Measurements from ENCODE around the gene ZDHHC3. TPM values are rescaled to one million over a fixed set of nuclear protein-coding genes. Genes with fewer than 3 reads are reported as not detected.

The ZDHHC3 gene
- total RNA-seq, 4 donors from 2014 or later, result 77.2 to 127 (median 111) TPM

DNA sequence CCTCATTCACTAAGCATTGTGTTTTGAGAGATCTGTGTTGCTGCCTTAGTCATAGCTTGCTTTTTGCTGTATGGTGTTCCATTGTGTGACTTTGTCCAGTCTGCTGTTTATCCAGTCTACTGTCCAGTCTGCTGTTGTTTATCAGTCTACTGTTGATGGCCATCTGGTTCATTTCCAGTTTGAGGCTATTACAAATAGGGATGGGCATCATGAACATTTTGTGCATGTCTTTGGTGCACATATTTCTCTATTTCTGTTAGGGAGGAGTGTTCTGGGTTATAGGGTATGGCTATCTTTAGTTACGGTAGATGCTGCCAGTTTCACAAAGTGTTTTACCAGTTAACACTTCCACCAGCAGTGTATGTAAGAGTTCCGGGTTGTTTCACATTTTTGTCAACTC lies 27.9 kb upstream of the ZDHHC3 start:
- TF ChIP-seq, protein P1, sequence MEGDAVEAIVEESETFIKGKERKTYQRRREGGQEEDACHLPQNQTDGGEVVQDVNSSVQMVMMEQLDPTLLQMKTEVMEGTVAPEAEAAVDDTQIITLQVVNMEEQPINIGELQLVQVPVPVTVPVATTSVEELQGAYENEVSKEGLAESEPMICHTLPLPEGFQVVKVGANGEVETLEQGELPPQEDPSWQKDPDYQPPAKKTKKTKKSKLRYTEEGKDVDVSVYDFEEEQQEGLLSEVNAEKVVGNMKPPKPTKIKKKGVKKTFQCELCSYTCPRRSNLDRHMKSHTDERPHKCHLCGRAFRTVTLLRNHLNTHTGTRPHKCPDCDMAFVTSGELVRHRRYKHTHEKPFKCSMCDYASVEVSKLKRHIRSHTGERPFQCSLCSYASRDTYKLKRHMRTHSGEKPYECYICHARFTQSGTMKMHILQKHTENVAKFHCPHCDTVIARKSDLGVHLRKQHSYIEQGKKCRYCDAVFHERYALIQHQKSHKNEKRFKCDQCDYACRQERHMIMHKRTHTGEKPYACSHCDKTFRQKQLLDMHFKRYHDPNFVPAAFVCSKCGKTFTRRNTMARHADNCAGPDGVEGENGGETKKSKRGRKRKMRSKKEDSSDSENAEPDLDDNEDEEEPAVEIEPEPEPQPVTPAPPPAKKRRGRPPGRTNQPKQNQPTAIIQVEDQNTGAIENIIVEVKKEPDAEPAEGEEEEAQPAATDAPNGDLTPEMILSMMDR (IDR thresholded peaks at IDR 0.05; ENCODE audit: low read depth), result no peak

DNA sequence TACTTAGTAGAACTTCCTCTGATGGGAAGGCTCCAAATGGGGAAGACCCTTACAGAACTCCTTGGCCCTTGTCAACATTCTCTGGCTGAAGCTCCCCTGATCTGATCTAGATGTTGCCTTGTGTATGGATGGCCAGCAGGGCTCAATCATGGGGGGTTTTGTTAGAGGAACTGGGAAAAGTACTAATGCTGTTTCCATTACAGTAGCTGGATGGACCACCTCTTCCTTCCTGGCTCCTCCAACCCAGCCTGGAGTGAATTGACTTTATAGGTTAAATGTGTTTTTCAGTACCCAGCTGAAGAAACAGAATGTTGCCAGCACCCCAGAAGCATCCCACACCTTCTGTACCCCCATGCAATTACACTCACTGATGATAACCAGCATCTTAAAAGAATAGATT lies 27.4 kb upstream of the ZDHHC3 start:
- TF ChIP-seq, protein P1 (IDR thresholded peaks at IDR 0.05; ENCODE audit: low read depth), result no peak

DNA sequence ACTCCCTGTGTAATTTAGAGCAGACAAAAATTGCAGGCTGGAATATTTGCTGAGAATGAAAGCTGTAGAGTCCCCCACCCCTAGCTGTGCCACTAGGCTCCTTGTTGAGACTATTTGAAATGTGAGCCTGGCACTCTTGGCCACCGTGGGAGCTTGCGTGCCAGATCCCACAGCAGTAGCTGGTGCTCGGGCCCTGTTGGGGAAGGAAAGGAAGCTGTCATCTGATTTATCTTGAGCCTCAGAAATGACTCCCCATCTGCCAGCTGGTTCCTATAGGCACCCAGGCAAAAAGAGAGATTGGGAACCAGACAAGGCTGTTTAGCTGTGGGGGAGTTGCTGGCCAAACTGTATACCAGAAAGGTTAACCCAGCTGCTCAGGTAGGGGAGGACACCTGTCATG lies 26.7 kb upstream of the ZDHHC3 start:
- TF ChIP-seq, protein P1 (IDR thresholded peaks at IDR 0.05; ENCODE audit: low read depth), result no peak

DNA sequence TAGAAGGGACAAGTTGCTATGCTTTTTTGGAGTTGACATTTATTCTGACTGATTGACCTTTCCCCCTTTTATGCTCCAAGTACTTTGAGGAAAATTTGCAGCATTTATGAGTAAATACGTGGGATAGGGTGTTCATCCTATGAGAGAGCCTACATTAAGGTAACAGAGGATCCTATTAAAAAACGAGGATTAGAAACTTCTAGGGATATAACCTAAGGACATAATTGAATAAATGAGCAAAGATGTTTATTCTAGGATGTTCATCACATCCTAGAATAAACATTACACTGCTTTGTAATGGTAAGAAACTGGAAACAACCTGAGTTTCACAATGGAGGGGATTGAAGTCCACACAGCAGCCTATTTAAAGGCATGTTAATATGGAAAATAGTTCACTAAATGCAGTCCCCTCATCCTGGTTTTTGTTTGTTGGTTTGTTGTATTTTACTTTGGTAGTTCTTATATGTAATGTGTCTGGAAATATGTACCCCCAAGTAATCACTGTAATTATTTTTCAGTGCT lies 26.2 kb upstream of the ZDHHC3 start:
- TF ChIP-seq, protein P1 (IDR thresholded peaks at IDR 0.05; ENCODE audit: low read depth), result no peak

DNA sequence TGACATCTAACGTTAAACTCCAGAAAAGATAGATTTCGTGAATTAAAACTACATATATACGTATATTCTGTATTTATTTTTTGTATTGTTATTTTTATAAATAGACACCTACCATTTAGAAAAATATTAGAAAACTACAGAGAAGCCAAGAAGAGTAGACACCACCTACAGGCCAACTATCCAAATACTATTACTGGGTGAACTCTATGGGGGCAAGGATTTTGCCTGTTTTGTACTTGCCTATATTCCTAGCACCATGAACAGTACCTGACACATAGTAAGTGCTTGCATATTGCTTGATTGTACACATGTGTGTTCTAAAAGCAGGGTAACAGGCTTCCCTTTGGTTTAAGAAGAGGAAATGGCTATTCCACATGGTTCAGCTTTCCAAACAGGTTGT lies 25.8 kb upstream of the ZDHHC3 start:
- TF ChIP-seq, protein P1 (IDR thresholded peaks at IDR 0.05; ENCODE audit: low read depth), result no peak

DNA sequence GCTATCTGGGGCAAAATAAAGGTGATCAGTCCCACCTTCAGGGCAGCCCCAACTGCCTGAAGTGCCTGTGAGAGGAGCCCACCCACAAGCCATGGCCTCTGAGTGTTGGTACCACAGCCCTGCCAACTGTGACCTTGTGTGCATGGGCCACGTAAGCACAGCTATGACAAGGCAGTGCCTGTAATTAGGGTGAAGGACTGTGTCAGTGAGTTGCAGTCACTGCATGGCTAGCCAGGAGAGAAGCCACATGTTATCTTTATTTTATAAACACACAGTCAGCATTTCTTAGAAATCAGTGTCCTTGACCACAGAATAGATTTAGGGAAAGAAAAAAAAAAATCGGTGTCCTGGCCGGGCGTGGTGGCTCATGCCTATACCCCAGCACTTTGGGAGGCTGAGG lies 24.8 kb upstream of the ZDHHC3 start:
- TF ChIP-seq, protein P1 (IDR thresholded peaks at IDR 0.05; ENCODE audit: low read depth), result no peak

DNA sequence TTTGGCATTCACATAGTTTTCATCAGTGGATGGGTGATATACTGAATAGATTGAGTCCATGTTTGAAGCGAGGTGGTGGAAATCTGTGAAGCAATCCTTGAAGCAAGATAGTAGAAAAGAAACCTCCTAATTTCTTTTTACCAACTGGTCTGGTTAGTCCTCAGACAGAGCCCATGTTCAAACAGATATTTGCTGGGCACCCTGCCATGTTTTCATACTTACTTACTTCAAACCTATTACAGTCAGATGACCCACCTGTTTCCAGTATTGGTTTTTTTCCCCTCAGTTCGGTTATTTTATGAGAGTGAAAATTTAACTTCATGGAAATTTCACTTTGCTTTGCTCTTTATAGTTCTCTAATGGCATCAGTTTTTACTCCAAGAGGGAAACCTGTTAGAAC lies 23.8 kb upstream of the ZDHHC3 start:
- TF ChIP-seq, protein P1 (IDR thresholded peaks at IDR 0.05; ENCODE audit: low read depth), result no peak

Measured in subcutaneous adipose tissue (tissue), 4 donors.